Common myeloid progenitor, CD34-positive (primary cell): Measurements from ENCODE around the gene LEAP2.

Experiments
- CTCF ChIA-PET: fragments of 350-600 bp; sonication (Branson Sonifier 250); formaldehyde crosslinking; loops from one replicate; lab custom pipeline; 2021; ENCODE audit warnings: antibody characterized with exemption; lab: Charles Lee
- POLR2A ChIA-PET: fragments of 350-600 bp; sonication (Branson Sonifier 250); formaldehyde crosslinking; loops from one replicate; lab custom pipeline; 2021; ENCODE audit warnings: antibody characterized with exemption; lab: Charles Lee
- DNase-seq, 3 donors: peaks; one replicate each; pipeline versions ENCODE4 v3.0.0 to v3.0.0-alpha.2; 2013
- H3K27ac ChIP-seq, 2 experiments: 1 replicate in 1 of 2; 2 replicates in 1 of 2; pipeline ENCODE4 v1.7.0; 2013; ENCODE audit warnings: inconsistent platforms in 2 of 2, low read length in 2 of 2, mild to moderate bottlenecking in 2 of 2, low read depth in 1 of 2, moderate library complexity in 1 of 2; ENCODE audit not compliant: severe bottlenecking in 2 of 2, insufficient read depth in 1 of 2, poor library complexity in 1 of 2
- H3K27me3 ChIP-seq, 5 experiments: replicated peaks in 2 of 5; 1 replicate in 3 of 5; 2 replicates in 2 of 5; pipeline versions ENCODE4 v1.6.1 to v1.7.0; 2013; ENCODE audit warnings: low read length in 4 of 5, mild to moderate bottlenecking in 2 of 5, moderate library complexity in 2 of 5, inconsistent platforms in 1 of 5; ENCODE audit not compliant: insufficient read depth in 5 of 5, control insufficient read depth in 4 of 5
- H3K36me3 ChIP-seq, 4 experiments: 1 replicate in 2 of 4; 2 replicates in 2 of 4; pipeline versions ENCODE4 v1.6.1 to v1.7.0; 2013; ENCODE audit warnings: low read length in 3 of 4, control low read depth in 1 of 4, mild to moderate bottlenecking in 1 of 4; ENCODE audit not compliant: control insufficient read depth in 4 of 4, insufficient read depth in 4 of 4
- H3K4me1 ChIP-seq, 4 experiments: 1 replicate in 3 of 4; 2 replicates in 1 of 4; pipeline versions ENCODE4 v1.6.1 to v1.7.1; 2013; ENCODE audit warnings: low read length in 3 of 4, mild to moderate bottlenecking in 3 of 4, control low read depth in 1 of 4, inconsistent platforms in 1 of 4, moderate library complexity in 1 of 4; ENCODE audit not compliant: control insufficient read depth in 4 of 4, insufficient read depth in 4 of 4; ENCODE audit errors: control extremely low read depth in 1 of 4
- H3K4me3 ChIP-seq, 7 experiments: 1 replicate in 4 of 7; 2 replicates in 3 of 7; pipeline versions ENCODE4 v1.5.1 to v1.7.0; 2013; ENCODE audit warnings: mild to moderate bottlenecking in 7 of 7, low read length in 6 of 7, moderate library complexity in 6 of 7, inconsistent platforms in 2 of 7, low read depth in 2 of 7, control low read depth in 1 of 7; ENCODE audit not compliant: insufficient read depth in 4 of 7, control insufficient read depth in 1 of 7; ENCODE audit errors: extremely low read depth in 1 of 7
- H3K9me3 ChIP-seq, 5 experiments: 1 replicate in 4 of 5; 2 replicates in 1 of 5; pipeline versions ENCODE4 v1.6.1 to v1.7.1; 2013; ENCODE audit warnings: low read length in 4 of 5, mild to moderate bottlenecking in 2 of 5, inconsistent platforms in 1 of 5, low read depth in 1 of 5, moderate library complexity in 1 of 5; ENCODE audit not compliant: control insufficient read depth in 4 of 5, insufficient read depth in 2 of 5; ENCODE audit errors: control extremely low read depth in 1 of 5
- WGBS: methylation state at CpG from one replicate; pipeline ENCODE4 v1.1.5; 2013; ENCODE audit not compliant: insufficient coverage; 5-methylcytosine and 5-hydroxymethylcytosine counted together

LEAP2 gene

DNA sequence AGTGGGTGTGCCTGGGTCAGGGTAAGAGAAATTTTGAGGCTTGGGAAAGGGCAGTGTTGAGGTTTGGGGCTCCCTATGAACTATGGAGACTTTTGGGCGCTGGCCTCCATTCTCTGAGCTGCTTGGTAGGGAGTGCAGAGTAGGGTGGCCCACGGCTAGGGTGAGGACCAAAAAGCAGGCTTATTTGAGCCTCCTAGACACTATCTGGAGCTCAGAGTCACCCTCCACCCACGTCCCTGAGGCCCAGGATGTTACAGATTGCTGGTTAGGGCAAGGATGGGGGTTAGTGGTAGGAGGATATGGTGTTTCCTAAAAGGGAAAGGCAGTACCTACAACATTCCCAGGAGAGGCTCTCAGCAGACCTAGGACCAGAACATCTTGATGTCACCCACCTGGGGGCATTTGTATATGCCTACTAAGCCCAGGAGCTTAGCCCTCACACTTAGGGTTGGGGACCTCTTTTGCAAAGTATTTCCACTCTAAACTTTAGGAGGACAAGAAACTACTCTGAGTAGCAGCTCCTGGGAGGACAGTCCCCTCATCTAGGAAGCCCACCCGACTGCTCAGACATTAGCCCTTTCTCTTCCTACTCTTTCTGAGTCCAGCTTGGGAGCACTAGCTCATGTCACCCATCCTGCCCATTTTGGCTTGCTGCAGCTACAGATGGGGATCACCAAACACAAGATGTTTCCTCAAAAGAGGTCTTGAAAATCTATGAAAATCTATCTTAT is 45.4 kb upstream of the LEAP2 start:
- WGBS: 97% methylated on average over 3 of the region's 4 CpGs
- POLR2A ChIA-PET: no interaction called here
- Histone ChIP-seq H3K9me3 (no peaks in the 10 kb centered on the region), H3K27ac (no peak overlapping the region), H3K4me1 (peaks cover 0 to 32% (median 25%) of the 10 kb centered on the region in 4 experiments), H3K36me3 (no peaks in the 10 kb centered on the region), H3K27me3 (peaks cover 0 to 79% (median 44%) of the 10 kb centered on the region in 5 experiments), H3K4me3 (no peak overlapping the region)
- no peak for DNase-seq
- CTCF ChIA-PET: interaction anchor here (0.8 to 7.8 kb wide), 15 partner anchors 8 to 198 kb away, joined by 3 to 86 read pairs (median 4); partner anchors contain the start of gene LEAP2

GRCh38 chr5:132828846-132829494 is 44.5 kb upstream of the LEAP2 start:
- WGBS: 79% methylated on average over 4 of the region's 4 CpGs
- no peak overlapping the region for H3K27ac ChIP-seq
- ChIA-PET CTCF (interaction anchor here (0.9 to 7.8 kb wide), 17 partner anchors 9 to 199 kb away, joined by 3 to 86 read pairs (median 4); partner anchors contain the start of genes GDF9, LEAP2 and UQCRQ), POLR2A (no interaction called here)
- H3K36me3 ChIP-seq: no peaks in the 10 kb centered on the region
- peaks cover 0 to 70% (median 45%) of the 10 kb centered on the region in 5 experiments for H3K27me3 ChIP-seq
- peak overlapping the region in 1 of 7 experiments; percentile 80 for H3K4me3 ChIP-seq
- H3K4me1 ChIP-seq: peaks cover 0 to 29% (median 22%) of the 10 kb centered on the region in 4 experiments
- peak in 1 of 3 donors; percentile 17 for DNase-seq
- no peaks in the 10 kb centered on the region for H3K9me3 ChIP-seq

- Histone ChIP-seq H3K36me3 (no peaks in the 10 kb centered on the region), H3K27me3 (peaks cover 0 to 61% (median 39%) of the 10 kb centered on the region in 5 experiments), H3K4me1 (peaks cover 0 to 27% (median 22%) of the 10 kb centered on the region in 4 experiments), H3K4me3 (peak overlapping the region; percentile 33 to 80 (median 71)), H3K9me3 (no peaks in the 10 kb centered on the region), H3K27ac (no peak overlapping the region)
- 2% methylated on average over 70 of the region's 75 CpGs for WGBS
- POLR2A ChIA-PET: no interaction called here
- CTCF ChIA-PET: interaction anchor here (0.9 to 7.8 kb wide), 13 partner anchors 10 to 199 kb away, joined by 3 to 86 read pairs (median 6); partner anchors contain the start of genes GDF9, LEAP2 and UQCRQ
- DNase-seq: peak; percentile 60 to 78 (median 72)
Observed at GRCh38 chr5:132829742-132830435, 43.6 kb upstream of the LEAP2 start.

- no peak within 1 kb of the TSS for H3K27ac ChIP-seq
- 8% methylated on average over 64 of the region's 78 CpGs for WGBS
- no peaks in the 10 kb centered on the region for H3K36me3 ChIP-seq
- H3K9me3 ChIP-seq: no peaks in the 10 kb centered on the region
- DNase-seq: peak in 1 of 3 donors; percentile 40
- H3K27me3 ChIP-seq: peaks cover 0 to 54% (median 38%) of the 10 kb centered on the region in 5 experiments
- ChIA-PET CTCF (interaction anchor here (1.1 to 7.8 kb wide), 11 partner anchors 7 to 54 kb away, joined by 3 to 86 read pairs (median 4); partner anchors contain the start of genes GDF9 and UQCRQ), POLR2A (no interaction called here)
- H3K4me1 ChIP-seq: peaks cover 0 to 20% (median 18%) of the 10 kb centered on the region in 4 experiments
- peak within 1 kb of the TSS; percentile 33 to 80 (median 71) for H3K4me3 ChIP-seq
Observed at GRCh38 chr5:132830436-132831094, 42.9 kb upstream of the LEAP2 start, which contains the start of gene SHROOM1. SHROOM1 (minus strand) TSS chr5:132830647; CDS start chr5:132826140, 4,507 bp downstream.

GRCh38 chr5:132831095-132831860 is 42.2 kb upstream of the LEAP2 start:
- ChIA-PET POLR2A (no interaction called here), CTCF (interaction anchor here (0.9 to 7.8 kb wide), 11 partner anchors 8 to 63 kb away, joined by 3 to 86 read pairs (median 4); partner anchors contain the start of genes GDF9 and UQCRQ)
- peaks cover 0 to 14% (median 12%) of the 10 kb centered on the region in 4 experiments for H3K4me1 ChIP-seq
- peak overlapping the region in 3 of 7 experiments; percentile 20 to 76 (median 72) for H3K4me3 ChIP-seq
- peaks cover 0 to 47% (median 32%) of the 10 kb centered on the region in 5 experiments for H3K27me3 ChIP-seq
- no peaks in the 10 kb centered on the region for H3K9me3 ChIP-seq
- no peak for DNase-seq
- 97% methylated on average over 11 of the region's 15 CpGs for WGBS
- no peaks in the 10 kb centered on the region for H3K36me3 ChIP-seq
- no peak overlapping the region for H3K27ac ChIP-seq

DNA sequence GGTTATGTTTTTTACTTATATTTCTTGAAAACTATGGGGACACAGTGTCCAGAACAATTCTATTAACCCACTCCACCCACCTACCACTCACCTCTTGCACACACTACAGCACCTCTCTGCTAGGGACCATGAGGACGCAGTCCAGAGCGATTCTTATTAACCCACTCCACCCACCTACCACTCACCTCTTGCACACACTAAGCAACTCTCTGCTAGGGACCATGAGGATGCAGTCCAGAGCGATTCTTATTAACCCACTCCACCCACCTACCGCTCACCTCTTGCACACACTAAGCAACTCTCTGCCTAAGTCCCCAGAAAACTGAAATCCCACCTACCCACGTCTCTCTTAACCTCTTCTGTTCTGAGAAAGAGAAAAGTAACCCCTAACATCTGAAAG is 40.9 kb upstream of the LEAP2 start:
- Histone ChIP-seq H3K27ac (no peak overlapping the region), H3K4me3 (no peak overlapping the region), H3K4me1 (peaks cover 0 to 14% (median 12%) of the 10 kb centered on the region in 4 experiments), H3K9me3 (no peaks in the 10 kb centered on the region), H3K36me3 (no peaks in the 10 kb centered on the region), H3K27me3 (peaks cover 0 to 36% (median 29%) of the 10 kb centered on the region in 5 experiments)
- CTCF ChIA-PET: interaction anchor here (1.2 to 1.4 kb wide), 2 partner anchors 14 to 65 kb away, joined by 3 to 4 read pairs; no protein-coding TSS in a partner anchor
- WGBS: 90% methylated on average over 5 of the region's 5 CpGs
- POLR2A ChIA-PET: no interaction called here
- no peak for DNase-seq
